OCI-LY1 (cell line): ENCODE results near the gene EMD.

Experiments used
- EZH2 ChIP-seq: fragments of 200-600 bp; sonication (generic), shearing (Covaris generic); IDR thresholded peaks from 2 replicates; pipeline ENCODE4 v1.8.0; 2017; ENCODE audit warnings: borderline replicate concordance, mixed run types, mild to moderate bottlenecking, antibody characterized with exemption, low read length, moderate library complexity, mixed read lengths
- TF ChIP-seq, protein P1 (sequence below): fragments of 200-600 bp; sonication (generic), shearing (Covaris generic); IDR thresholded peaks from 2 replicates; pipeline ENCODE4 v1.5.1; 2017; ENCODE audit warnings: mild to moderate bottlenecking, antibody characterized with exemption, low read length, moderate library complexity, mixed read lengths

DNA sequence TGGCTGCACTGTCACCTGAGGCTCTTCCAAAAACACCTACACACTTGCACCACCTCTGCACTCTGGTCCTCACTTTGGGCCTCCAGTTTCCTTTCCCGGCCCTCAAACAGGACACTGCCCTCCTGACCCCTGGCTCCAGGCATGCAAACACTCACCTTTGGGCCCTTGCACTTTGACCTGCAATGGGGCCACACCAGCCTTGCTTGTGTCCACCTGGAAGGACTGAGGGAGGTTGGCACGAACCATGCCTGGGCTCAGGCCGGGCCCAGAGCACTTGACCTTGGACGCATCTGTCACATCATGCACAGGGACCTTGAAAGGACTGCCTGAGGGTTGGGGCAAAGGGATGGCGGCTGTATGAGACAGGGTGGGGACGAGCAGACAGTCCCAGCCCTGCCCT, 20.3 kb upstream of the EMD start:
- TF ChIP-seq, protein P1, sequence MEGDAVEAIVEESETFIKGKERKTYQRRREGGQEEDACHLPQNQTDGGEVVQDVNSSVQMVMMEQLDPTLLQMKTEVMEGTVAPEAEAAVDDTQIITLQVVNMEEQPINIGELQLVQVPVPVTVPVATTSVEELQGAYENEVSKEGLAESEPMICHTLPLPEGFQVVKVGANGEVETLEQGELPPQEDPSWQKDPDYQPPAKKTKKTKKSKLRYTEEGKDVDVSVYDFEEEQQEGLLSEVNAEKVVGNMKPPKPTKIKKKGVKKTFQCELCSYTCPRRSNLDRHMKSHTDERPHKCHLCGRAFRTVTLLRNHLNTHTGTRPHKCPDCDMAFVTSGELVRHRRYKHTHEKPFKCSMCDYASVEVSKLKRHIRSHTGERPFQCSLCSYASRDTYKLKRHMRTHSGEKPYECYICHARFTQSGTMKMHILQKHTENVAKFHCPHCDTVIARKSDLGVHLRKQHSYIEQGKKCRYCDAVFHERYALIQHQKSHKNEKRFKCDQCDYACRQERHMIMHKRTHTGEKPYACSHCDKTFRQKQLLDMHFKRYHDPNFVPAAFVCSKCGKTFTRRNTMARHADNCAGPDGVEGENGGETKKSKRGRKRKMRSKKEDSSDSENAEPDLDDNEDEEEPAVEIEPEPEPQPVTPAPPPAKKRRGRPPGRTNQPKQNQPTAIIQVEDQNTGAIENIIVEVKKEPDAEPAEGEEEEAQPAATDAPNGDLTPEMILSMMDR = no peak
- TF ChIP-seq EZH2 = no peak
